ENCODE data around the gene LPP.

- no peak for TF ChIP-seq POLR2A (IDR thresholded peaks at IDR 0.05; ENCODE audit: low read length)
- TF ChIP-seq GATA1 (IDR thresholded peaks at IDR 0.05; ENCODE audit: low read depth, low read length): no peak
Measured at GRCh38 chr3:188283347-188283746, 129.4 kb downstream of the LPP start.
